ENCODE results near the gene CHRNA9. TPM values are rescaled to one million over a fixed set of nuclear protein-coding genes. Genes with fewer than 3 reads are reported as not detected.

The CHRNA9 gene
- total RNA-seq, 1 donor from 2014 or later: 2.8 TPM

DNA sequence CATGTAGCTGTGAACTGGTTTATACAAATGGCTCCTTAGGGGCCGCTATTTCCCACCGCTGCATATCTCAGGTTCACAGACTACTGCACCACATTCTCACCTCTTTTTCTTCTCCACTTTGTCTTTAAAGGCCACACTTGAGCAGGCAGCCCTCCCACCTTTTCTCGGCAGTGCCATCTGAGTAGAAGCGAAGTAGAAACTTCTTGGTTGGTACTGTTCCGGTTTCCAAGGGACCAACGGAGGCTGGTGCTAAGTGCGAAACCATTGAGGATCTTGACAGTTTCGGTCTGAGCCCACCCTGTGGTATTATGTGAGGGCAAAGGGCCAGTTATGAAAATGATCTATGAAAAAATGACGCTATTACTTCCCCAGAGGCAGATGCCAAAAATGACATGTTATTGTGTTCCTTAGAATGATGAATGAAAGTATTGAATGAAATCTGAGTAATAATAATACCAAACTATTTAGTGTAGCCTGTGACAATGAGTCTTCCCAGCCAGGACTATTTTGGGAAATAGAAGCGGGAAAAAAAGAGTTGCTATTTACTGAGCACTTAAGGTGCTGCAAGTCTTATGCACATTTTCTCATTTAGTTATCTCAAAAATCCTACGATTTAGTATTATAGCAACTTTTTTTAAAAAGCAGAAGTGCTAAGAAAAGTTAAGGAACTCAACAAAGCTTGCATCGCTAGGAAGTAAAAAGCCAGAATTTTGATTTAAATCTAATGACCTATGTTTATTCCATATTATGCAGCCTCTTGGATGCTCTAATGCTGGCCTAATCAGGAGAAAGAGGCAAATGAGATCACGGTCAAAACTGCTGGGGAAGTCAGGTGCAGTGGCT, 29.6 kb upstream of the CHRNA9 start:
- no peak overlapping the region for H3K4me3 ChIP-seq (ENCODE audit: insufficient read depth, low read depth, low read length)
- no peaks in the 10 kb centered on the region for H3K79me2 ChIP-seq (ENCODE audit: insufficient read depth, low read length)
- TF ChIP-seq, protein P1, sequence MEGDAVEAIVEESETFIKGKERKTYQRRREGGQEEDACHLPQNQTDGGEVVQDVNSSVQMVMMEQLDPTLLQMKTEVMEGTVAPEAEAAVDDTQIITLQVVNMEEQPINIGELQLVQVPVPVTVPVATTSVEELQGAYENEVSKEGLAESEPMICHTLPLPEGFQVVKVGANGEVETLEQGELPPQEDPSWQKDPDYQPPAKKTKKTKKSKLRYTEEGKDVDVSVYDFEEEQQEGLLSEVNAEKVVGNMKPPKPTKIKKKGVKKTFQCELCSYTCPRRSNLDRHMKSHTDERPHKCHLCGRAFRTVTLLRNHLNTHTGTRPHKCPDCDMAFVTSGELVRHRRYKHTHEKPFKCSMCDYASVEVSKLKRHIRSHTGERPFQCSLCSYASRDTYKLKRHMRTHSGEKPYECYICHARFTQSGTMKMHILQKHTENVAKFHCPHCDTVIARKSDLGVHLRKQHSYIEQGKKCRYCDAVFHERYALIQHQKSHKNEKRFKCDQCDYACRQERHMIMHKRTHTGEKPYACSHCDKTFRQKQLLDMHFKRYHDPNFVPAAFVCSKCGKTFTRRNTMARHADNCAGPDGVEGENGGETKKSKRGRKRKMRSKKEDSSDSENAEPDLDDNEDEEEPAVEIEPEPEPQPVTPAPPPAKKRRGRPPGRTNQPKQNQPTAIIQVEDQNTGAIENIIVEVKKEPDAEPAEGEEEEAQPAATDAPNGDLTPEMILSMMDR (IDR thresholded peaks at IDR 0.05; ENCODE audit: insufficient read depth, low read depth, low read length): no peak
- no peak for TF ChIP-seq EZH2 (IDR thresholded peaks at IDR 0.05; ENCODE audit: insufficient read depth, low read length)
- H3K27ac ChIP-seq (ENCODE audit: low read depth, low read length): no peak overlapping the region
- DNase-seq (ENCODE audit: low read depth): no peak
- H2AFZ ChIP-seq (ENCODE audit: low read depth, low read length): no peak overlapping the region
- peaks cover 5% of the 10 kb centered on the region for H3K9me3 Mint-ChIP-seq (ENCODE audit: unreplicated experiment)
- H3K36me3 Mint-ChIP-seq (ENCODE audit: low read depth, unreplicated experiment): peaks cover 3% of the 10 kb centered on the region
- H4K20me1 ChIP-seq (ENCODE audit: insufficient read depth, low read length): no peaks in the 10 kb centered on the region
- no peak for FAIRE-seq
- no peak overlapping the region for H3K27ac Mint-ChIP-seq (ENCODE audit: unreplicated experiment)
- peaks cover 2% of the 10 kb centered on the region for H3K4me1 ChIP-seq (ENCODE audit: insufficient read depth, low read length)
- H3K36me3 ChIP-seq (ENCODE audit: insufficient read depth, low read length): no peaks in the 10 kb centered on the region
- no peak overlapping the region for H3K4me2 ChIP-seq (ENCODE audit: low read length)
- H3K27me3 ChIP-seq (ENCODE audit: insufficient read depth, low read length): no peaks in the 10 kb centered on the region
- H3K9ac ChIP-seq (ENCODE audit: low read length): no peak overlapping the region
- no peaks in the 10 kb centered on the region for H3K9me3 ChIP-seq (ENCODE audit: insufficient read depth, low read depth, low read length)
- no peak overlapping the region for H3K4me3 Mint-ChIP-seq (ENCODE audit: unreplicated experiment)
- no peaks in the 10 kb centered on the region for H3K4me1 Mint-ChIP-seq (ENCODE audit: low read depth, unreplicated experiment)
- peaks cover 7% of the 10 kb centered on the region for H3K27me3 Mint-ChIP-seq (ENCODE audit: low read depth, unreplicated experiment)

DNA sequence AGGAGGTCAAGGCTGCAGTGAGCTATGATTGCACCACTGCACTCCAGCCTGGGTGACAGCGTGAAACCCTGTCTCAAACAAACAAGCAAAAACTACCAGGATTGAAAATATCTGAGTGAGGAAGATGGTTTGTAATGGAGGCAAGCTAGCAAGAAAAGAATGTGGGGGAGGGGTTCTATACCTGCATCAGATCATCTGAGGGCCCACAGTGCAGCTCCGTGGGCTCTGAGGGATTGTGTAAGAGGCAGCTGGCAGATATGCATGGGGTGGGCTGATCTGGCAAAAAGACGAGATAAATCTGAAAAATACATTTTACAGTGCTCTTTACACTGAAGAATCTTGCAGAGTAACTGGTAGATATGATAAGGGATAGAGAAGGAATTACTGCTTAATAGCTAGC, 28.9 kb upstream of the CHRNA9 start:
- no peak overlapping the region for H3K9ac ChIP-seq (ENCODE audit: low read length)
- no peak for DNase-seq (ENCODE audit: low read depth)
- H2AFZ ChIP-seq (ENCODE audit: low read depth, low read length): no peak overlapping the region
- no peaks in the 10 kb centered on the region for H3K9me3 ChIP-seq (ENCODE audit: insufficient read depth, low read depth, low read length)
- no peak overlapping the region for H3K4me3 Mint-ChIP-seq (ENCODE audit: unreplicated experiment)
- H3K4me2 ChIP-seq (ENCODE audit: low read length): no peak overlapping the region
- no peak for TF ChIP-seq EZH2 (IDR thresholded peaks at IDR 0.05; ENCODE audit: insufficient read depth, low read length)
- TF ChIP-seq, protein P1 (IDR thresholded peaks at IDR 0.05; ENCODE audit: insufficient read depth, low read depth, low read length): no peak
- peaks cover 2% of the 10 kb centered on the region for H3K4me1 ChIP-seq (ENCODE audit: insufficient read depth, low read length)
- H3K27ac ChIP-seq (ENCODE audit: low read depth, low read length): no peak overlapping the region
- peaks cover 5% of the 10 kb centered on the region for H3K9me3 Mint-ChIP-seq (ENCODE audit: unreplicated experiment)
- peak overlapping the region; percentile 27 for H3K27ac Mint-ChIP-seq (ENCODE audit: unreplicated experiment)
- H3K36me3 ChIP-seq (ENCODE audit: insufficient read depth, low read length): no peaks in the 10 kb centered on the region
- no peak for FAIRE-seq
- H3K27me3 ChIP-seq (ENCODE audit: insufficient read depth, low read length): no peaks in the 10 kb centered on the region
- peaks cover 3% of the 10 kb centered on the region for H3K36me3 Mint-ChIP-seq (ENCODE audit: low read depth, unreplicated experiment)
- H3K4me1 Mint-ChIP-seq (ENCODE audit: low read depth, unreplicated experiment): no peaks in the 10 kb centered on the region
- no peaks in the 10 kb centered on the region for H3K79me2 ChIP-seq (ENCODE audit: insufficient read depth, low read length)
- peaks cover 10% of the 10 kb centered on the region for H3K27me3 Mint-ChIP-seq (ENCODE audit: low read depth, unreplicated experiment)
- H4K20me1 ChIP-seq (ENCODE audit: insufficient read depth, low read length): no peaks in the 10 kb centered on the region
- H3K4me3 ChIP-seq (ENCODE audit: insufficient read depth, low read depth, low read length): no peak overlapping the region

DNA sequence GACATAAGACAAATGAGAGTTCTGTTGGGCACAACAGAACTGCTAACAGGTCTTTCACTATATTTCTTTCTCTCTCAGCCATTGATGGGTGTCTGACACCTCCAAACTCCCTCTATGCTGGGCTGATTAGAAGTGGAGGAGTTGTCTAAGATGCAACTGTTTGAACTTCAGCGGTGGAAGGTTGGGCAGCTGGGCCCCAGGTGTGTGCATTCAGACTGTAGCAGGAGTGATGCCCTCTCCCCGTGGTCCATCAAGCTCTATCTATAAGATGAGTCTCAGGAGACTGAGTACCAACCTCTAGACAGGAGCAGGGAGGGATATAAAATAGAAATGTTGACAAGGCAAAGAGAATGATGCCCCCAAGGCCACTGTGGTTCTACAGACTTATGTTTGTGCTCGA, 28.2 kb upstream of the CHRNA9 start:
- Mint-ChIP-seq H3K9me3 (ENCODE audit: unreplicated experiment) (peaks cover 5% of the 10 kb centered on the region), H3K27me3 (ENCODE audit: low read depth, unreplicated experiment) (peaks cover 10% of the 10 kb centered on the region), H3K4me3 (ENCODE audit: unreplicated experiment) (no peak overlapping the region), H3K36me3 (ENCODE audit: low read depth, unreplicated experiment) (peaks cover 3% of the 10 kb centered on the region), H3K27ac (ENCODE audit: unreplicated experiment) (no peak overlapping the region), H3K4me1 (ENCODE audit: low read depth, unreplicated experiment) (no peaks in the 10 kb centered on the region)
- Histone ChIP-seq H3K79me2 (ENCODE audit: insufficient read depth, low read length) (no peaks in the 10 kb centered on the region), H3K4me1 (ENCODE audit: insufficient read depth, low read length) (peaks cover 2% of the 10 kb centered on the region), H3K4me3 (ENCODE audit: insufficient read depth, low read depth, low read length) (no peak overlapping the region), H3K36me3 (ENCODE audit: insufficient read depth, low read length) (no peaks in the 10 kb centered on the region), H3K9ac (ENCODE audit: low read length) (no peak overlapping the region), H4K20me1 (ENCODE audit: insufficient read depth, low read length) (no peaks in the 10 kb centered on the region), H3K9me3 (ENCODE audit: insufficient read depth, low read depth, low read length) (no peaks in the 10 kb centered on the region), H3K4me2 (ENCODE audit: low read length) (no peak overlapping the region), H3K27ac (ENCODE audit: low read depth, low read length) (no peak overlapping the region), H2AFZ (ENCODE audit: low read depth, low read length) (no peak overlapping the region), H3K27me3 (ENCODE audit: insufficient read depth, low read length) (no peaks in the 10 kb centered on the region)
- no peak for DNase-seq (ENCODE audit: low read depth)
- FAIRE-seq: no peak
- TF ChIP-seq EZH2 (IDR thresholded peaks at IDR 0.05; ENCODE audit: insufficient read depth, low read length): no peak
- TF ChIP-seq, protein P1 (IDR thresholded peaks at IDR 0.05; ENCODE audit: insufficient read depth, low read depth, low read length): no peak

Measured in astrocyte (in vitro differentiated cells and primary cell).